Activated naive CD8-positive, alpha-beta T cell treated with anti-CD3 and anti-CD28 coated beads for 36 hours (primary cell): Measurements from ENCODE around the gene SSH2. TPM values are rescaled to one million over a fixed set of nuclear protein-coding genes. Genes with fewer than 3 reads are reported as not detected.
"Not testable (repeated sequence)": the region's sequence is repeated elsewhere in the genome, so short reads cannot be mapped to it uniquely, and the experiment has no call there.

ENCODE experiments used
- DNase-seq: peaks from one replicate; pipeline ENCODE4 v3.0.0; 2021
- H3K27ac Mint-ChIP-seq: one replicate; pipeline ENCODE4 v1.8.0; 2022; ENCODE audit warnings: mild to moderate bottlenecking, moderate library complexity, mixed read lengths
- H3K27me3 Mint-ChIP-seq: one replicate; pipeline ENCODE4 v1.8.0; 2022; ENCODE audit warnings: mild to moderate bottlenecking, mixed read lengths
- H3K36me3 Mint-ChIP-seq: one replicate; pipeline ENCODE4 v1.8.0; 2021; ENCODE audit warnings: mild to moderate bottlenecking, mixed read lengths
- H3K4me1 Mint-ChIP-seq: one replicate; pipeline ENCODE4 v1.8.0; 2021; ENCODE audit warnings: mixed read lengths
- H3K4me3 Mint-ChIP-seq: one replicate; pipeline ENCODE4 v1.8.0; 2022; ENCODE audit warnings: mild to moderate bottlenecking, moderate library complexity, mixed read lengths
- H3K9me3 Mint-ChIP-seq: one replicate; pipeline ENCODE4 v1.8.0; 2022; ENCODE audit warnings: mixed read lengths
- total RNA-seq, 2 experiments: library from RNA; stranded (reverse); gene quantifications; one replicate each; pipeline ENCODE4 v1.2.3, GENCODE V29; 2021

Gene SSH2
- total RNA-seq, 2 experiments from 2014 or later, result 26.7 to 26.8 TPM

GRCh38 chr17:29698837-29699236, 231.2 kb downstream of the SSH2 start:
- H3K36me3 Mint-ChIP-seq, result peaks cover 30% of the 10 kb centered on the region
- no peak for DNase-seq
- H3K4me3 Mint-ChIP-seq, result no peak overlapping the region
- no peak overlapping the region for H3K27ac Mint-ChIP-seq
- H3K9me3 Mint-ChIP-seq, result no peaks in the 10 kb centered on the region
- peaks cover 21% of the 10 kb centered on the region for H3K4me1 Mint-ChIP-seq
- no peaks in the 10 kb centered on the region for H3K27me3 Mint-ChIP-seq

GRCh38 chr17:29698019-29698777, 231.8 kb downstream of the SSH2 start:
- H3K36me3 Mint-ChIP-seq, result peaks cover 32% of the 10 kb centered on the region
- no peak for DNase-seq
- peaks cover 22% of the 10 kb centered on the region for H3K4me1 Mint-ChIP-seq
- H3K4me3 Mint-ChIP-seq, result no peak overlapping the region
- no peaks in the 10 kb centered on the region for H3K27me3 Mint-ChIP-seq
- H3K27ac Mint-ChIP-seq, result no peak overlapping the region
- H3K9me3 Mint-ChIP-seq, result no peaks in the 10 kb centered on the region

GRCh38 chr17:29697371-29697770, 232.7 kb downstream of the SSH2 start:
- H3K27me3 Mint-ChIP-seq, result no peaks in the 10 kb centered on the region
- peaks cover 19% of the 10 kb centered on the region for H3K4me1 Mint-ChIP-seq
- peaks cover 27% of the 10 kb centered on the region for H3K36me3 Mint-ChIP-seq
- H3K27ac Mint-ChIP-seq, result no peak overlapping the region
- H3K9me3 Mint-ChIP-seq, result no peaks in the 10 kb centered on the region
- DNase-seq, result no peak
- H3K4me3 Mint-ChIP-seq, result no peak overlapping the region

- peak overlapping the region; percentile 22 for H3K27ac Mint-ChIP-seq
Measured at GRCh38 chr17:29694918-29695563, 235.0 kb downstream of the SSH2 start.

GRCh38 chr17:29693751-29694150, 236.3 kb downstream of the SSH2 start:
- Mint-ChIP-seq H3K27ac (peak overlapping the region; percentile 34), H3K36me3 (peaks cover 23% of the 10 kb centered on the region), H3K27me3 (no peaks in the 10 kb centered on the region), H3K4me3 (no peak overlapping the region), H3K4me1 (peaks cover 17% of the 10 kb centered on the region), H3K9me3 (no peaks in the 10 kb centered on the region)
- no peak for DNase-seq

More at GRCh38 chr17:29694918-29695563, 235.0 kb downstream of the SSH2 start:
- Mint-ChIP-seq H3K36me3 (peaks cover 22% of the 10 kb centered on the region), H3K9me3 (no peaks in the 10 kb centered on the region), H3K4me3 (no peak overlapping the region), H3K27me3 (no peaks in the 10 kb centered on the region), H3K4me1 (peaks cover 21% of the 10 kb centered on the region)
- DNase-seq, result no peak

GRCh38 chr17:29687596-29687995, 242.4 kb downstream of the SSH2 start:
- Mint-ChIP-seq H3K27ac (no peak overlapping the region), H3K4me3 (no peak overlapping the region), H3K36me3 (peaks cover 15% of the 10 kb centered on the region), H3K9me3 (no peaks in the 10 kb centered on the region), H3K27me3 (no peaks in the 10 kb centered on the region), H3K4me1 (peaks cover 15% of the 10 kb centered on the region)
- DNase-seq, result no peak

- Mint-ChIP-seq H3K27ac (no peak overlapping the region), H3K9me3 (no peaks in the 10 kb centered on the region), H3K27me3 (no peaks in the 10 kb centered on the region), H3K36me3 (peaks cover 15% of the 10 kb centered on the region), H3K4me1 (peaks cover 19% of the 10 kb centered on the region), H3K4me3 (no peak overlapping the region)
- DNase-seq, result no peak
Measured at GRCh38 chr17:29686993-29687590, 242.9 kb downstream of the SSH2 start.

- Mint-ChIP-seq H3K27me3 (no peaks in the 10 kb centered on the region), H3K4me3 (no peak overlapping the region), H3K4me1 (peaks cover 14% of the 10 kb centered on the region), H3K36me3 (peaks cover 18% of the 10 kb centered on the region), H3K27ac (no peak overlapping the region), H3K9me3 (no peaks in the 10 kb centered on the region)
- no peak for DNase-seq
Measured at GRCh38 chr17:29683481-29683880, 246.5 kb downstream of the SSH2 start.

GRCh38 chr17:29682987-29683386, 247.0 kb downstream of the SSH2 start:
- H3K4me1 Mint-ChIP-seq, result peaks cover 14% of the 10 kb centered on the region
- peaks cover 18% of the 10 kb centered on the region for H3K36me3 Mint-ChIP-seq
- H3K9me3 Mint-ChIP-seq, result no peaks in the 10 kb centered on the region
- H3K27ac Mint-ChIP-seq, result peak overlapping the region; percentile 62
- H3K4me3 Mint-ChIP-seq, result no peak overlapping the region
- no peak for DNase-seq
- no peaks in the 10 kb centered on the region for H3K27me3 Mint-ChIP-seq

- DNase-seq, result no peak
- Mint-ChIP-seq H3K27ac (peak overlapping the region; percentile 60), H3K4me3 (no peak overlapping the region), H3K9me3 (no peaks in the 10 kb centered on the region), H3K4me1 (peaks cover 19% of the 10 kb centered on the region), H3K36me3 (peaks cover 18% of the 10 kb centered on the region), H3K27me3 (no peaks in the 10 kb centered on the region)
Measured at GRCh38 chr17:29682054-29682453, 248.0 kb downstream of the SSH2 start.

- Mint-ChIP-seq H3K27me3 (no peaks in the 10 kb centered on the region), H3K4me3 (no peak overlapping the region), H3K4me1 (peaks cover 31% of the 10 kb centered on the region), H3K36me3 (peaks cover 19% of the 10 kb centered on the region), H3K27ac (no peak overlapping the region), H3K9me3 (no peaks in the 10 kb centered on the region)
- DNase-seq, result no peak
Measured at GRCh38 chr17:29677824-29678223, 252.2 kb downstream of the SSH2 start.

- Mint-ChIP-seq H3K27me3 (no peaks in the 10 kb centered on the region), H3K4me3 (no peak overlapping the region), H3K36me3 (peaks cover 19% of the 10 kb centered on the region), H3K4me1 (peaks cover 28% of the 10 kb centered on the region), H3K9me3 (no peaks in the 10 kb centered on the region), H3K27ac (no peak overlapping the region)
- no peak for DNase-seq
Measured at GRCh38 chr17:29677221-29677791, 252.7 kb downstream of the SSH2 start.

- H3K27me3 Mint-ChIP-seq, H3K27ac Mint-ChIP-seq, H3K4me3 Mint-ChIP-seq, H3K9me3 Mint-ChIP-seq, DNase-seq: not testable (repeated sequence)
- Mint-ChIP-seq H3K4me1 (peaks cover 22% of the 10 kb centered on the region), H3K36me3 (peaks cover 19% of the 10 kb centered on the region)
Measured at GRCh38 chr17:29675961-29676360, 254.1 kb downstream of the SSH2 start.

- peak overlapping the region; percentile 54 for H3K27ac Mint-ChIP-seq
- no peak for DNase-seq
- H3K4me3 Mint-ChIP-seq, result no peak overlapping the region
Measured at GRCh38 chr17:29674281-29674680, 255.7 kb downstream of the SSH2 start.

GRCh38 chr17:29671661-29672060, 258.4 kb downstream of the SSH2 start:
- Mint-ChIP-seq H3K36me3 (peaks cover 23% of the 10 kb centered on the region), H3K4me1 (peaks cover 23% of the 10 kb centered on the region), H3K27ac (no peak overlapping the region), H3K9me3 (no peaks in the 10 kb centered on the region), H3K27me3 (no peaks in the 10 kb centered on the region), H3K4me3 (no peak overlapping the region)
- no peak for DNase-seq

More at GRCh38 chr17:29674281-29674680, 255.7 kb downstream of the SSH2 start:
- no peaks in the 10 kb centered on the region for H3K27me3 Mint-ChIP-seq
- peaks cover 22% of the 10 kb centered on the region for H3K4me1 Mint-ChIP-seq
- no peaks in the 10 kb centered on the region for H3K9me3 Mint-ChIP-seq
- H3K36me3 Mint-ChIP-seq, result peaks cover 14% of the 10 kb centered on the region
